Suprapubic skin (tissue), 4 donors: Measurements from ENCODE around the gene SNRPA1. TPM values are rescaled to one million over a fixed set of nuclear protein-coding genes. Genes with fewer than 3 reads are reported as not detected.

ENCODE experiments used
- DNase-seq, 2 donors: peaks; one replicate each; pipeline ENCODE4 v3.0.0-alpha.2; 2019; ENCODE audit warnings: low spot score in 2 of 2
- H3K27ac ChIP-seq: fragments of 200-600 bp; sonication (generic); one replicate; pipeline ENCODE4 v1.5.1; 2019
- H3K27me3 ChIP-seq: fragments of 200-600 bp; sonication (generic); one replicate; pipeline ENCODE4 v1.5.1; 2019
- H3K36me3 ChIP-seq: fragments of 200-600 bp; sonication (generic); one replicate; pipeline ENCODE4 v1.5.1; 2019
- H3K4me1 ChIP-seq: fragments of 200-600 bp; sonication (generic); one replicate; pipeline ENCODE4 v1.5.1; 2019
- H3K4me3 ChIP-seq: fragments of 200-600 bp; sonication (generic); one replicate; pipeline ENCODE4 v1.5.1; 2019; ENCODE audit warnings: mild to moderate bottlenecking
- H3K9me3 ChIP-seq: fragments of 200-600 bp; sonication (generic); one replicate; pipeline ENCODE4 v1.5.1; 2019
- EP300 ChIP-seq: sonication (generic); formaldehyde crosslinking; IDR thresholded peaks from one replicate; pipeline ENCODE4 v1.6.1; 2017; ENCODE audit warnings: antibody characterized with exemption
- POLR2A ChIP-seq, 2 donors: fragments of 450-650 bp; IDR thresholded peaks; one replicate each; pipeline ENCODE4 v1.6.1; 2017; ENCODE audit warnings: antibody characterized with exemption in 2 of 2, mild to moderate bottlenecking in 2 of 2, moderate library complexity in 2 of 2
- POLR2AphosphoS5 ChIP-seq, 3 donors: sonication (generic); formaldehyde crosslinking; IDR thresholded peaks; one replicate each; pipeline ENCODE4 v1.6.1; 2017; ENCODE audit warnings: antibody characterized with exemption in 3 of 3
- WGBS: methylation state at CpG from one replicate; pipeline ENCODE4 v1.1.5; 2018; 5-methylcytosine and 5-hydroxymethylcytosine counted together
- total RNA-seq, 4 donors: library from RNA; depleted of rRNA; stranded (reverse); fragments of >200 nt; gene quantifications; one replicate each; pipeline ENCODE4 v1.1.0, GENCODE V29; 2016
- TF ChIP-seq, protein P1 (sequence below), 2 donors: fragments of 200-600 bp in 1 of 2; fragments of 450-650 bp in 1 of 2; sonication (generic) in 1 of 2; IDR thresholded peaks; one replicate each; pipeline ENCODE4 v1.5.1; 2016 to 2019; ENCODE audit warnings: antibody characterized with exemption in 2 of 2, mild to moderate bottlenecking in 1 of 2, moderate library complexity in 1 of 2

The SNRPA1 gene
- total RNA-seq, 4 donors from 2014 or later, result 43.1 to 122 (median 48.2) TPM

DNA sequence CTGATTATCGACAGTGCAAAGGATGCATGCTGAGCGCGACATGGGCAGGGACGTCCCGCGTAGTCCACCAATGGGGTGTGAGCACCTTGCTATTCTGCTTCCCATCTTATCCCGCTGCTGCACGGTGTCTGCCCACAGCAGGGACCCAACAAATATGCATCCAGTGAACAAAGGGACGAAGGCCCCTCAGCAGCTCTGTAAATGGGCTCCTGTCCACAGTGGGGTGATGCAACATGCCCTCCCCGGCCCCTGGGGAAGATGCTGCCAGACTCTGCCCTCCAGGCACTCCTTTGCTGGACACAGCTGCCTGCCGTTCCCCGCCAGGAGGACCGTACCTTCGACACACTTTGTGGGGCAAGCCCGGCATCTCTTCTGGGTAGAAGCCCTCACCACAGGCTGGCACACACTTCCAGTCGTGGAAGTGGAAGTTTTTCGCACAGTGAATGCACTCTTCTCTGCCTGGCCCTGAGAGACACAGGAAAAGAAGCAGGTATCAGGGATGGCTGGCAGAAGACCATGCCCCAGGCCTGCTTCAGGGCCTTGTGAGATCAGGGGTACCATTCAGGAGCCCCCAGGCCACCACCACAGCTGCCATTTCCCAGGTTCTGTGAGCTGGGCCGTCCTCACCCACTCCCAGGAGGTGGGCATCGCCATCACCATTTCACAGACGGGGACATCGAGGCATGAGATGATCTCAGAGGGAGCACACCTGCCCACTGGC, 18.2 kb upstream of the SNRPA1 start:
- H3K27ac ChIP-seq, result no peak overlapping the region
- peak; percentile 25 to 62 for DNase-seq
- no peaks in the 10 kb centered on the region for H3K36me3 ChIP-seq
- TF ChIP-seq, protein P1, sequence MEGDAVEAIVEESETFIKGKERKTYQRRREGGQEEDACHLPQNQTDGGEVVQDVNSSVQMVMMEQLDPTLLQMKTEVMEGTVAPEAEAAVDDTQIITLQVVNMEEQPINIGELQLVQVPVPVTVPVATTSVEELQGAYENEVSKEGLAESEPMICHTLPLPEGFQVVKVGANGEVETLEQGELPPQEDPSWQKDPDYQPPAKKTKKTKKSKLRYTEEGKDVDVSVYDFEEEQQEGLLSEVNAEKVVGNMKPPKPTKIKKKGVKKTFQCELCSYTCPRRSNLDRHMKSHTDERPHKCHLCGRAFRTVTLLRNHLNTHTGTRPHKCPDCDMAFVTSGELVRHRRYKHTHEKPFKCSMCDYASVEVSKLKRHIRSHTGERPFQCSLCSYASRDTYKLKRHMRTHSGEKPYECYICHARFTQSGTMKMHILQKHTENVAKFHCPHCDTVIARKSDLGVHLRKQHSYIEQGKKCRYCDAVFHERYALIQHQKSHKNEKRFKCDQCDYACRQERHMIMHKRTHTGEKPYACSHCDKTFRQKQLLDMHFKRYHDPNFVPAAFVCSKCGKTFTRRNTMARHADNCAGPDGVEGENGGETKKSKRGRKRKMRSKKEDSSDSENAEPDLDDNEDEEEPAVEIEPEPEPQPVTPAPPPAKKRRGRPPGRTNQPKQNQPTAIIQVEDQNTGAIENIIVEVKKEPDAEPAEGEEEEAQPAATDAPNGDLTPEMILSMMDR (IDR thresholded peaks at IDR 0.05), result no peak
- TF ChIP-seq POLR2A (IDR thresholded peaks at IDR 0.05), result no peak
- no peak for TF ChIP-seq EP300
- TF ChIP-seq POLR2AphosphoS5 (IDR thresholded peaks at IDR 0.05), result no peak
- H3K27me3 ChIP-seq, result peaks cover 9% of the 10 kb centered on the region
- H3K9me3 ChIP-seq, result no peaks in the 10 kb centered on the region
- no peaks in the 10 kb centered on the region for H3K4me1 ChIP-seq
- 87% methylated on average over 20 of the region's 21 CpGs for WGBS
- no peak overlapping the region for H3K4me3 ChIP-seq

DNA sequence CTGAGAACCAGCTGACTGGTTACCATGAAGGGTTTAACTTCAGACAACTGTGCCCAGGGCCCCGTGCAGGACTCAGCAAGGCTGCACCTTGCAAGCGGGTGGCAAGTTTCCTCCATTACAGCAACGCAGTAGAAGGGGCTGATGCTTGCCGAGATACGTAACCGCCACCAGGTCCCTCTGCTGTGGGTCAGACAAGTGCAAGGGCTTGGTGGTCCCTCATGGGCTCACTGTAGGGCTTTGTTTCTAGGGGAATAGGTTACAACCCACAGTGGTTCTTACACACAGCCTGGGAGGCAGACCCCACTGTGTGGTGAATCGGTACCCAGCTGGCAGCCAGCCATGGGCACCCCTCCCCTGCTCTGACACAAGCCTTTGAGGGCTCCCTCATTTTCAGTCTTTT, 15.5 kb upstream of the SNRPA1 start:
- Histone ChIP-seq H3K36me3 (no peaks in the 10 kb centered on the region), H3K4me3 (no peak overlapping the region), H3K27ac (no peak overlapping the region), H3K27me3 (peaks cover 9% of the 10 kb centered on the region), H3K4me1 (no peaks in the 10 kb centered on the region), H3K9me3 (no peaks in the 10 kb centered on the region)
- TF ChIP-seq POLR2A (IDR thresholded peaks at IDR 0.05) (no peak), POLR2AphosphoS5 (IDR thresholded peaks at IDR 0.05) (no peak), EP300 (no peak)
- TF ChIP-seq, protein P1 (IDR thresholded peaks at IDR 0.05), result no peak
- 94% methylated on average over 5 of the region's 7 CpGs for WGBS
- DNase-seq, result peak in 1 of 2 donors; percentile 69

DNA sequence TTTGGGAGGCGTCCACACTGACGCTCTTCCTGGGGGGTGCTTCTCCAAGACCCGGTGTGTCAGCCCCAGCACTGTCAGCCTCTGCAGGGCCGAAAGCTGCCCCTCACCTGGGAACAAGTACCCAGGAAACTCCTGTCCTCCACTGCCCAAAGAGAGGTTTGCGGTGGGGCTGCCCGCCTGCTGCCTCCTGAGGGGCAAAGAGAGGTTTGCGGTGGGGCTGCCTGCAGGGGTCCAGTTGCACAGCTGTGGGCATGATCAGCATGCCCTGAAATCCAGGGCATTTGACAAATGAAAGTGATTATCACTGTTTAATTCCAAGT, 15.1 kb upstream of the SNRPA1 start:
- Histone ChIP-seq H3K36me3 (no peaks in the 10 kb centered on the region), H3K4me1 (no peaks in the 10 kb centered on the region), H3K4me3 (no peak overlapping the region), H3K27me3 (peaks cover 9% of the 10 kb centered on the region), H3K27ac (no peak overlapping the region), H3K9me3 (no peaks in the 10 kb centered on the region)
- peak in 1 of 2 donors; percentile 76 for DNase-seq
- 91% methylated on average over 7 of the region's 7 CpGs for WGBS
- TF ChIP-seq POLR2A (IDR thresholded peaks at IDR 0.05) (no peak), EP300 (no peak), POLR2AphosphoS5 (IDR thresholded peaks at IDR 0.05) (no peak)
- TF ChIP-seq, protein P1 (IDR thresholded peaks at IDR 0.05), result no peak

DNA sequence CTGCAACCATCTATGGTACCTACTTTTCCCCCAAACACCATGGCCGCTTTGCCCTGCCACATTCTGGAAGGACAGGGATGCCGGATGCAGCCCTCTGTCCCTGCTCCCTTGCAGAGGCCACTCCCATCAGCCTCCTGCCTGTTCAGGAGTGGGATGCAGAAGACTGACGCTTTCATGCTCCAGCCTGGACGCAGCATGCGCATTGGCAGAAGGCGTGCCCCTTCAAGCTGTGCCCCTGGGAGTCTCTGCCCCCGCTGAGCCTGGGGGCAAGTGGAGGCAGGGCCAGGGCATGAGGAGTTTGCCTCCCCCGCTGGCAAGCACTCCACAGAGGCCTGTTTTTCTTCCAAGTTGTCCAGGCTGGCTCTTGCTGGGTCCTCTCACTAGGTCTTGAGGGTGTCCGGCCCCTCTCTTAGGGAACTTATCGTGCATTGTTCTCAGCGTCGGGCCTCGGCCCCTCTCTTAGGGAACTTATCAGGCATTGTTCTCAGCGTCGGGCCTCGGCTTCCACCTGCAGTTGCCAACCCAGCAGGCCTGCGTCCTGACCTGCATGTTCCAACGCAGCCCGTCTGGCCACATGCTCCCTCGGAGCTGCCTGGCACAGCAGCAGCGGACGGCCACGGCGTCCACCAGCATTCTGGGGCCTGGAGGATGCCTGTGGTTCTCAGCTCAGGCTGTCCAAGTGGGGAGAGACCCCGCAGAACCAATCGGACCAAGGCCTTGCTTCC, 14.6 kb upstream of the SNRPA1 start:
- peak in 1 of 2 donors; percentile 44 for DNase-seq
- 91% methylated on average over 25 of the region's 26 CpGs for WGBS
- Histone ChIP-seq H3K27me3 (peaks cover 9% of the 10 kb centered on the region), H3K36me3 (no peaks in the 10 kb centered on the region), H3K9me3 (no peaks in the 10 kb centered on the region), H3K4me3 (no peak overlapping the region), H3K27ac (no peak overlapping the region), H3K4me1 (no peaks in the 10 kb centered on the region)
- no peak for TF ChIP-seq EP300

DNA sequence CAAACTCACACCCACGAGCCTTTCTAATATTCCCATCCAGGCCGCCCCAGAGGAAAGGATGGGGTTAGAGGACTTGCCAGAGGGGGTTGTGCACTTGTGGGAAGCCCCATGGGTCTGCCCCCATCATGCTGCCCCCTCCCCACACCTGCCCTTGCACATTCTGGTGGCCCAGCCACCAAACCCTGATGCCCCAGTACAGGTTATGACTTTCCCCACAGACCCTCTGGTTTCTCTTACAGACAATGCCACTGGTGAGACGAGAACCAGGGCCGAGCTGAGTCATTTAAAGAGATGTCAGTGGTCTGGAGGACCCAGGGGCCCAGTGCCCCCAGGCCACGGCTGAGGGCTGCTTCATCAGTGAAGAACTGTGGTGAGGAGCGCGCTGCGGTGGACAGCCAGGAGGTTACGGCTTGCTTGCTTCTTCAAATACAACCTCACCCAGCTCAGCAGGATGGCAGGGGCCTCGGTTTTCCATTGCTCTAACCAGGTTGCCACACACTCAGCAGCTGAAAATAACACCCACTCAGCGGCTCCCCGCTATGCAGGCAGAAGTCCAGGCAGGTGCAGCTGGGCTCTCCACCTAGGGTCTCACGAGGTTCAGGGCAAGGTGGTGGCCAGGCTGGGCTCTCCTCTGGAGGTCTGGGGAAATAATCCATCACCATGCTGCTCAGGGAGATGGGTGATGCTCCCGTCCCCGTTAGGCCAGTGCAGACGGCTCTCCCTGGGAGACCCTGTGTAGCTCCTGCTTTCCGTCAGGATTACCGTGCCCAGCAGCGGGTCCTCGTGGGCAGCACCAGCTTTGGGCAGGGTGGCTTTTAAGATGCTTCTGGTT, 13.8 kb upstream of the SNRPA1 start:
- Histone ChIP-seq H3K27ac (no peak overlapping the region), H3K9me3 (no peaks in the 10 kb centered on the region), H3K4me1 (no peaks in the 10 kb centered on the region), H3K4me3 (no peak overlapping the region), H3K36me3 (no peaks in the 10 kb centered on the region), H3K27me3 (peaks cover 9% of the 10 kb centered on the region)
- WGBS, result 78% methylated on average over 19 of the region's 20 CpGs
- no peak for DNase-seq
- TF ChIP-seq POLR2AphosphoS5 (IDR thresholded peaks at IDR 0.05), result no peak
- TF ChIP-seq POLR2A (IDR thresholded peaks at IDR 0.05), result no peak
- TF ChIP-seq, protein P1 (IDR thresholded peaks at IDR 0.05), result no peak
- TF ChIP-seq EP300, result no peak
